ENCODE measurements around the gene PAXIP1.
A peak's percentile ranks its signal among the peaks of the same experiment; 100 is the strongest.

The PAXIP1 gene

GRCh38 chr7:154997840-154998370, 5.0 kb downstream of the PAXIP1 start:
- H3K36me3 ChIP-seq (ENCODE audit: control insufficient read depth in 1 of 2, insufficient read depth in 2 of 2, low read depth in 1 of 2, low read length in 2 of 2): peaks cover 16 to 46% of the 10 kb centered on the region in 2 experiments
- no peak overlapping the region for H4K8ac ChIP-seq (ENCODE audit: low read length)
- H3K9ac ChIP-seq (ENCODE audit: low read length): no peak overlapping the region
- H4K91ac ChIP-seq (ENCODE audit: low read length): no peak overlapping the region
- no peak overlapping the region for H3K23ac ChIP-seq (ENCODE audit: low read length in 2 of 2)
- H2AK5ac ChIP-seq (ENCODE audit: low read length, severe bottlenecking): no peak overlapping the region
- H3K27ac ChIP-seq (ENCODE audit: low read length, poor library complexity, severe bottlenecking): no peak overlapping the region
- 91% methylated on average over 10 of the region's 10 CpGs for WGBS
- no peak overlapping the region for H3K4ac ChIP-seq (ENCODE audit: low read depth in 1 of 2, low read length in 2 of 2)
- peaks cover 3% of the 10 kb centered on the region for H3K4me1 ChIP-seq (ENCODE audit: control insufficient read depth, insufficient read depth, low read depth, low read length)
- H2BK15ac ChIP-seq (ENCODE audit: low read depth, poor library complexity, severe bottlenecking): no peak overlapping the region
- H3K9me3 ChIP-seq (ENCODE audit: control insufficient read depth, low read length): no peaks in the 10 kb centered on the region
- no peak overlapping the region for H3K14ac ChIP-seq (ENCODE audit: low read length in 2 of 2)
- H2BK120ac ChIP-seq (ENCODE audit: low read depth, low read length): no peak overlapping the region
- H2BK5ac ChIP-seq (ENCODE audit: low read depth, low read length, poor library complexity, severe bottlenecking): no peak overlapping the region
- no peak overlapping the region for H3K4me3 ChIP-seq (ENCODE audit: insufficient read depth in 1 of 2, low read depth in 1 of 2, low read length in 2 of 2)
- no peak overlapping the region for H2AFZ ChIP-seq (ENCODE audit: low read depth, low read length)
- no peaks in the 10 kb centered on the region for H3K27me3 ChIP-seq (ENCODE audit: control insufficient read depth in 1 of 2, insufficient read depth in 1 of 2, low read length in 2 of 2)
- DNase-seq: no peak
- no peak overlapping the region for H2BK12ac ChIP-seq (ENCODE audit: low read length in 2 of 2)
- no peak overlapping the region for H3K4me2 ChIP-seq (ENCODE audit: low read length, poor library complexity, severe bottlenecking)
- peaks cover 34% of the 10 kb centered on the region for H3K79me1 ChIP-seq (replicated peaks; ENCODE audit: low read length, poor library complexity, severe bottlenecking)
- H3K18ac ChIP-seq (ENCODE audit: low read depth in 1 of 2, low read length in 2 of 2): no peak overlapping the region

GRCh38 chr7:154996756-154997155, 6.2 kb downstream of the PAXIP1 start:
- Histone ChIP-seq H2AFZ (ENCODE audit: low read depth, low read length) (no peak overlapping the region), H2BK120ac (ENCODE audit: low read depth, low read length) (no peak overlapping the region), H2AK5ac (ENCODE audit: low read length, severe bottlenecking) (no peak overlapping the region), H3K14ac (ENCODE audit: low read length in 2 of 2) (no peak overlapping the region), H3K9ac (ENCODE audit: low read length) (no peak overlapping the region), H2BK15ac (ENCODE audit: low read depth, poor library complexity, severe bottlenecking) (no peak overlapping the region), H3K23ac (ENCODE audit: low read length in 2 of 2) (no peak overlapping the region), H2BK5ac (ENCODE audit: low read depth, low read length, poor library complexity, severe bottlenecking) (no peak overlapping the region), H3K27ac (ENCODE audit: low read length, poor library complexity, severe bottlenecking) (no peak overlapping the region), H3K18ac (ENCODE audit: low read depth in 1 of 2, low read length in 2 of 2) (no peak overlapping the region), H3K9me3 (ENCODE audit: control insufficient read depth, low read length) (no peaks in the 10 kb centered on the region), H3K4me1 (ENCODE audit: control insufficient read depth, insufficient read depth, low read depth, low read length) (peaks cover under 1% of the 10 kb centered on the region), H3K4ac (ENCODE audit: low read depth in 1 of 2, low read length in 2 of 2) (no peak overlapping the region), H2BK12ac (ENCODE audit: low read length in 2 of 2) (no peak overlapping the region), H3K4me2 (ENCODE audit: low read length, poor library complexity, severe bottlenecking) (no peak overlapping the region), H3K27me3 (ENCODE audit: control insufficient read depth in 1 of 2, insufficient read depth in 1 of 2, low read length in 2 of 2) (no peaks in the 10 kb centered on the region), H3K36me3 (ENCODE audit: control insufficient read depth in 1 of 2, insufficient read depth in 2 of 2, low read depth in 1 of 2, low read length in 2 of 2) (peaks cover 16 to 54% of the 10 kb centered on the region in 2 experiments), H4K91ac (ENCODE audit: low read length) (no peak overlapping the region), H3K79me1 (replicated peaks; ENCODE audit: low read length, poor library complexity, severe bottlenecking) (peaks cover 37% of the 10 kb centered on the region), H4K8ac (ENCODE audit: low read length) (no peak overlapping the region), H3K4me3 (ENCODE audit: insufficient read depth in 1 of 2, low read depth in 1 of 2, low read length in 2 of 2) (no peak overlapping the region)
- WGBS: 100% methylated on average over 2 of the region's 4 CpGs
- no peak for DNase-seq

GRCh38 chr7:154996101-154996500, 6.8 kb downstream of the PAXIP1 start:
- Histone ChIP-seq H3K4me2 (ENCODE audit: low read length, poor library complexity, severe bottlenecking) (no peak overlapping the region), H3K9me3 (ENCODE audit: control insufficient read depth, low read length) (no peaks in the 10 kb centered on the region), H3K27ac (ENCODE audit: low read length, poor library complexity, severe bottlenecking) (no peak overlapping the region), H3K18ac (ENCODE audit: low read depth in 1 of 2, low read length in 2 of 2) (no peak overlapping the region), H3K14ac (ENCODE audit: low read length in 2 of 2) (no peak overlapping the region), H3K23ac (ENCODE audit: low read length in 2 of 2) (no peak overlapping the region), H3K9ac (ENCODE audit: low read length) (no peak overlapping the region), H2BK12ac (ENCODE audit: low read length in 2 of 2) (no peak overlapping the region), H3K79me1 (replicated peaks; ENCODE audit: low read length, poor library complexity, severe bottlenecking) (peaks cover 37% of the 10 kb centered on the region), H3K4me1 (ENCODE audit: control insufficient read depth, insufficient read depth, low read depth, low read length) (no peaks in the 10 kb centered on the region), H3K4ac (ENCODE audit: low read depth in 1 of 2, low read length in 2 of 2) (no peak overlapping the region), H2AK5ac (ENCODE audit: low read length, severe bottlenecking) (no peak overlapping the region), H2AFZ (ENCODE audit: low read depth, low read length) (no peak overlapping the region), H3K4me3 (ENCODE audit: insufficient read depth in 1 of 2, low read depth in 1 of 2, low read length in 2 of 2) (no peak overlapping the region), H2BK120ac (ENCODE audit: low read depth, low read length) (no peak overlapping the region), H4K8ac (ENCODE audit: low read length) (no peak overlapping the region), H2BK15ac (ENCODE audit: low read depth, poor library complexity, severe bottlenecking) (no peak overlapping the region), H2BK5ac (ENCODE audit: low read depth, low read length, poor library complexity, severe bottlenecking) (no peak overlapping the region), H4K91ac (ENCODE audit: low read length) (no peak overlapping the region), H3K36me3 (ENCODE audit: control insufficient read depth in 1 of 2, insufficient read depth in 2 of 2, low read depth in 1 of 2, low read length in 2 of 2) (peaks cover 16 to 61% of the 10 kb centered on the region in 2 experiments), H3K27me3 (ENCODE audit: control insufficient read depth in 1 of 2, insufficient read depth in 1 of 2, low read length in 2 of 2) (no peaks in the 10 kb centered on the region)
- DNase-seq: no peak
- 100% methylated on average over 1 of the region's 1 CpG for WGBS

- H4K91ac ChIP-seq (ENCODE audit: low read length): no peak overlapping the region
- no peak overlapping the region for H2BK15ac ChIP-seq (ENCODE audit: low read depth, poor library complexity, severe bottlenecking)
- H2BK120ac ChIP-seq (ENCODE audit: low read depth, low read length): no peak overlapping the region
- peak overlapping the region; percentile 4 for H3K4me2 ChIP-seq (ENCODE audit: low read length, poor library complexity, severe bottlenecking)
- peaks cover 34% of the 10 kb centered on the region for H3K79me1 ChIP-seq (replicated peaks; ENCODE audit: low read length, poor library complexity, severe bottlenecking)
- no peak overlapping the region for H3K18ac ChIP-seq (ENCODE audit: low read depth in 1 of 2, low read length in 2 of 2)
- H3K4me3 ChIP-seq (ENCODE audit: insufficient read depth in 1 of 2, low read depth in 1 of 2, low read length in 2 of 2): no peak overlapping the region
- DNase-seq: no peak
- H3K9me3 ChIP-seq (ENCODE audit: control insufficient read depth, low read length): no peaks in the 10 kb centered on the region
- no peak overlapping the region for H2AK5ac ChIP-seq (ENCODE audit: low read length, severe bottlenecking)
- no peak overlapping the region for H3K27ac ChIP-seq (ENCODE audit: low read length, poor library complexity, severe bottlenecking)
- no peaks in the 10 kb centered on the region for H3K27me3 ChIP-seq (ENCODE audit: control insufficient read depth in 1 of 2, insufficient read depth in 1 of 2, low read length in 2 of 2)
- H3K4me1 ChIP-seq (ENCODE audit: control insufficient read depth, insufficient read depth, low read depth, low read length): no peaks in the 10 kb centered on the region
- H3K23ac ChIP-seq (ENCODE audit: low read length in 2 of 2): no peak overlapping the region
- H2AFZ ChIP-seq (ENCODE audit: low read depth, low read length): no peak overlapping the region
- peaks cover 16 to 69% of the 10 kb centered on the region in 2 experiments for H3K36me3 ChIP-seq (ENCODE audit: control insufficient read depth in 1 of 2, insufficient read depth in 2 of 2, low read depth in 1 of 2, low read length in 2 of 2)
- no peak overlapping the region for H4K8ac ChIP-seq (ENCODE audit: low read length)
- H3K14ac ChIP-seq (ENCODE audit: low read length in 2 of 2): no peak overlapping the region
- H3K9ac ChIP-seq (ENCODE audit: low read length): no peak overlapping the region
- H2BK5ac ChIP-seq (ENCODE audit: low read depth, low read length, poor library complexity, severe bottlenecking): no peak overlapping the region
- no peak overlapping the region for H3K4ac ChIP-seq (ENCODE audit: low read depth in 1 of 2, low read length in 2 of 2)
- 100% methylated on average over 1 of the region's 2 CpGs for WGBS
- no peak overlapping the region for H2BK12ac ChIP-seq (ENCODE audit: low read length in 2 of 2)
These were observed 7.9 kb downstream of the PAXIP1 start for GRCh38 chr7:154994996-154995395.

Measured in mesenchymal stem cell (in vitro differentiated cells and primary cell).